HUES6 (cell line): Measurements from ENCODE around the gene RRP9.

Experiments used
- H3K27ac ChIP-seq: 2 replicates; pipeline ENCODE4 v1.7.0; 2013; ENCODE audit warnings: low read depth, mild to moderate bottlenecking, low read length, inconsistent platforms
- H3K27me3 ChIP-seq: 2 replicates; pipeline ENCODE4 v1.6.1; 2013; ENCODE audit warnings: low read length; ENCODE audit not compliant: control insufficient read depth, insufficient read depth
- H3K36me3 ChIP-seq: 2 replicates; pipeline ENCODE4 v1.6.1; 2013; ENCODE audit warnings: low read length; ENCODE audit not compliant: control insufficient read depth, insufficient read depth
- H3K4me1 ChIP-seq: 2 replicates; pipeline ENCODE4 v1.6.1; 2013; ENCODE audit warnings: low read length; ENCODE audit not compliant: control insufficient read depth, insufficient read depth
- H3K4me3 ChIP-seq: 2 replicates; pipeline ENCODE4 v1.5.1; 2013; ENCODE audit warnings: low read depth, low read length
- H3K9ac ChIP-seq: one replicate; pipeline ENCODE4 v1.6.1; 2013; ENCODE audit warnings: mild to moderate bottlenecking, low read length
- H3K9me3 ChIP-seq: 2 replicates; pipeline ENCODE4 v1.6.1; 2013; ENCODE audit warnings: low read depth, low read length; ENCODE audit not compliant: control insufficient read depth, insufficient read depth

The RRP9 gene

GRCh38 chr3:51894391-51894790 lies 47.3 kb downstream of the RRP9 start:
- Histone ChIP-seq H3K9me3 (peaks cover 4% of the 10 kb centered on the region; the same call in 1 of the 2 replicates), H3K27ac (no peak overlapping the region)

DNA sequence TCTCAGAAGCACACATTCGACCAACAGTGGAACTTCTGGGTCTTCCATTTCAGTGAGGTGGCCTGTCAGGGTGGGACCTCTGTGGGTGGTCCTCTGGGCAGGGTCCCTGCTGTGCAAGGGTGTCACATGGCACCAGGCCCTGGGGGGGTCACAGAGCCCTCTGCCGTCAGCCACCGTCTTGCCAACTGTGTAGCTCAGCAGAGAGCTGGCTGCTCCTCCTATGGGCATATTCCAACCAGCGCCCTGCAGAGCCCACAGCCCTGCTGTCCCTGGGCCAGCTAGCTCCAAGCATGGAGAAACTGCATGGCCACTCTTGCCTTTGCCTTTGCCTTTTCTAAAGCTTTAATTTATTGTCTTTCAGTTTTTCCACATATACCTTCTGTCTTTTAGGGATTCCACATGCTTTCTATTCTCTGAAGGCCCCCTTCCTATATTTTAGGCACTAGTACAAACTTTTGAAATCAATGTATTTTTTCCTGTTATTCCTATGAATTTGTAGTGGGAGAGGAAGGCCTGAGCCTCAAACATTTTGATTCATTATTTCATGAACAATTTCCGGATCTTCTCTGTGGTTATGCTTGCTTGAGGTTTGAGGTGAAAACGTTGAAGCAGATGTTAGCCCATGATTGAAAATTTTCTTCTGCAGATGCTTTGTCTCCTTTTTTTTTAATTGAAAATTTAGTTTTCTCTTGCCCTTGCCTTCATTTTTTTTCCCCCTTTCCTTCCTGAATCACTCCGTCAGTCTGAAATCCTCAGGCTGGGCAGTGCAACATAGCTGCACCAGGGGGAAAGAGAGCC lies 50.3 kb downstream of the RRP9 start:
- Histone ChIP-seq H3K36me3 (no peaks in the 10 kb centered on the region), H3K4me3 (no peak overlapping the region), H3K27me3 (no peaks in the 10 kb centered on the region), H3K9ac (no peak overlapping the region), H3K4me1 (no peaks in the 10 kb centered on the region), H3K27ac (no peak overlapping the region), H3K9me3 (no peaks in the 10 kb centered on the region)

More at GRCh38 chr3:51894391-51894790, 47.3 kb downstream of the RRP9 start:
- H3K36me3 ChIP-seq, result no peaks in the 10 kb centered on the region
- H3K4me3 ChIP-seq, result no peak overlapping the region
- H3K9ac ChIP-seq, result no peak overlapping the region
- peaks cover 6% of the 10 kb centered on the region; the same call in 1 of the 2 replicates for H3K4me1 ChIP-seq
- no peaks in the 10 kb centered on the region for H3K27me3 ChIP-seq

DNA sequence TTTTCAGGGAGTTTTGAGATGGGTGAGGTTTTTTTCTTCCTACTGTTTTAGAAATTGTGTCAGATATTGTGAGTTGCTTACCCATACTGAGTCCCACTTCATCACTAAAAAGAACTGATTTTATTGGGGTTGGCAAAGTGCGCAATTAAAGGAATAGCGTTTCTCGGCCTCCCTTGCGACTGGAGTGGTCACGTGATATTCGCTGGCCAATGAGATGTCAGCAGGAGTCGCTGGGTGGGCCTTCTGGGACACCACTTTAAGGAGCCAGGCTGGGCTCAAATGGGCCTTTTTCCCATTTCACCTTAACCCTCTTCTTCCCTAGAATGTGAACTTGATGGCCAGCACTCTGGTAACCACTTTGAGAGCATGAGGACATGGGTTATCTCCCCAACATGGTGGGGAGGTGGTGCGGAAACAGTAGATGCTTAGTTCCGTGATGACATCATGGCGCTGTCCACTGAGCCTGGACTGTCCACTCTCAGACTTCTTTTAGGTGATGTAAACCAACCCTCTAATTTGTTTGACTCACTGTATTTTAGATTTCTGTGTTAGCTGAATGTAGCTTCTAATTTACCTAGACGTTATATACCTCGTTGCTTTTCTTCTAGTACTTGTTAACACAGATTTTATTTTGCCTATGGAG lies 53.1 kb downstream of the RRP9 start:
- Histone ChIP-seq H3K4me3 (no peak overlapping the region), H3K9ac (no peak overlapping the region), H3K9me3 (no peaks in the 10 kb centered on the region), H3K4me1 (no peaks in the 10 kb centered on the region), H3K36me3 (no peaks in the 10 kb centered on the region), H3K27me3 (no peaks in the 10 kb centered on the region), H3K27ac (no peak overlapping the region)

DNA sequence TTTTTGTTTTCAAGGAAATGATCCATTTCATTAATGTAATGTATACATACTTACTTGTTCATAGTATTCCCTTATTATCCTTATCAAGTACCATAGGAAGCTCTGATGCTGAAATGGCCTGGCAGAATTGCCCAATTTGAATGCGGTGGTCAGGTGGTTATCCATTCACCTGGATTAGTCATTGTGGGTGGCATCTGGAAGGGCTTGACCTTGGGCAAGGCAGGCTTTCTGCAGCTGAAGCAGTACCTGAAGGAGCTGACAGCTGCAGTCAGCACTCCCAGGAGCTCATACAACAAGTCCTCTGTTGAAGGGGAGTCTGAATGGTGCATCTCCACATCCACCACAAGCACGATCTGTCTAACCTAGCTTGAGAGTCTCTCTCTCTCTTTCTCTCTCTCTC lies 54.1 kb downstream of the RRP9 start:
- Histone ChIP-seq H3K9ac (no peak overlapping the region), H3K4me1 (no peaks in the 10 kb centered on the region), H3K27me3 (no peaks in the 10 kb centered on the region), H3K9me3 (no peaks in the 10 kb centered on the region), H3K36me3 (no peaks in the 10 kb centered on the region), H3K27ac (no peak overlapping the region), H3K4me3 (no peak overlapping the region)

- Histone ChIP-seq H3K9me3 (no peaks in the 10 kb centered on the region), H3K9ac (no peak overlapping the region)
Measured at GRCh38 chr3:51886447-51886846, 55.3 kb downstream of the RRP9 start.

More at GRCh38 chr3:51886447-51886846, 55.3 kb downstream of the RRP9 start:
- Histone ChIP-seq H3K36me3 (no peaks in the 10 kb centered on the region), H3K4me3 (no peak overlapping the region), H3K27ac (no peak overlapping the region), H3K4me1 (no peaks in the 10 kb centered on the region), H3K27me3 (no peaks in the 10 kb centered on the region)
